ENCODE data around the gene SLC51B. TPM values are rescaled to one million over a fixed set of nuclear protein-coding genes. Genes with fewer than 3 reads are reported as not detected.

Gene SLC51B
- total RNA-seq, 3 donors from 2014 or later (not counting 1 experiment from before 2014, with no cell fraction given): not detected

DNA sequence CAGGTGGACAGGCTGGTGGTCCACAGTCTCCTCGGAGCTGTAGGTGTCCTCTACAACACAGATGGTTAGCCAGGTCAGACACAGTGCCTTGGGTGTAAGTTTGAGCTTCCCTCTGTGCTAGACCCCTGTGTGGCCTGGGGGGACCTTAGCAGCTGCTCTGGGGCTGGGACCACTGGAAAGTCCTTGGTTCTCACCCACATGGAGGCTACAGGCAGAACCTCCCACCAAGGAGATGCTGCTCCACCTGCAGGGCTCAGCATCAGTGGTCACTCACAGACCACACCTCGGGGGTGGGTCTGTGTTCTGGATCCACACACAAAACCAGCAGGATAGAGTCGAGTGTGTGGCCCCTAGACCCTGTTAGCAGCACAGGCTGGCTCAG, 14.2 kb downstream of the SLC51B start:
- Histone ChIP-seq H3K4me1 (ENCODE audit: control insufficient read depth, insufficient read depth, low read length) (no peaks in the 10 kb centered on the region), H3K36me3 (ENCODE audit: control insufficient read depth, insufficient read depth, low read length) (no peaks in the 10 kb centered on the region), H3K27ac (ENCODE audit: low read length) (no peak overlapping the region), H3K4me3 (ENCODE audit: low read length) (no peak overlapping the region), H3K9me3 (ENCODE audit: control insufficient read depth, insufficient read depth, low read length) (no peaks in the 10 kb centered on the region), H3K27me3 (ENCODE audit: control insufficient read depth, insufficient read depth, low read length) (no peaks in the 10 kb centered on the region)
- Mint-ChIP-seq H3K4me3 (no peak overlapping the region), H3K27me3 (ENCODE audit: low read depth in 2 of 2) (peaks cover 3 to 10% of the 10 kb centered on the region in 2 donors), H3K27ac (no peak overlapping the region), H3K4me1 (no peaks in the 10 kb centered on the region), H3K36me3 (no peaks in the 10 kb centered on the region), H3K9me3 (no peaks in the 10 kb centered on the region)
- 76% methylated on average over 3 of the region's 3 CpGs for WGBS (ENCODE audit: insufficient coverage)
- ATAC-seq (no peak), DNase-seq (no peak)
- intact Hi-C loops (cut with micrococcal nuclease): no loop called here
- TF ChIP-seq CTCF (IDR thresholded peaks at IDR 0.05): no peak

GRCh38 chr15:65059931-65060596, 14.9 kb downstream of the SLC51B start:
- H3K4me1 Mint-ChIP-seq: no peaks in the 10 kb centered on the region

DNA sequence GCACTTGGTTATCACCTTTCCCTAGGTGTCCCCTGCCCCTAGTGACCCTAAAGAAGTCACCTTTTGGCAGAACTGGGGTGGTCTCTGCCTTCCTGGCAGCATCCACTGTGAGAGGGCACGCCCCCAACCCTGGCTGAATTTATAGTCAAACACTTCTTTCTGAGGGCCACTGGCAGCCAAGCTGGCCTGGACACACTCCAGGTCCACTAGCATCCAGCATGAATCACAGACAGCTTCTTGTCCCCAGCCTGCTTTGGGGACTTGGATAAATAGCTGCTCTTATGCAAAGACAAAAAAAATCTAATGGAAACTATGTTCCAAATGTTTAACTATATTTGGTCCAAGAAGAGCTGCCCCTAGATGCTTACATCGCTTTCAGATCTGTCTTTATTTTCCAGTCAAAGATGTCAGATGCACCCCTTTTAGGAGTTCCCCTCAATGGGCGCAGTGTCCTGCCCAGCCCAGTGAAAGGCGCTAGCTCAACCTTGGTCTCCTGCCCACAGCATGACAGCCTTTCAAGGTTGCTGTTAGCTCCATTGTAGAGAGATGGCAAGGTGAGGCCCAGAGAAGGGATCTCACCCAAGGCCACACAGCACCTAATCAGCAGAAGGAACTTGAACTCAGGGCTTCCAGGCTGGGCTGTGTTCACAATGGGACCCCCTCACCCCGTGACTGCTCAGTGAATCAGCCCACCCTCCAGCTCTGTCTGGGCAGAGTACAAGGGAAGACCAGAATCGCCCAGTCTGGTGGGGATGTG, 15.6 kb downstream of the SLC51B start:
- Mint-ChIP-seq H3K27me3 (ENCODE audit: low read depth in 2 of 2) (peaks cover 10 to 21% of the 10 kb centered on the region in 2 donors), H3K9me3 (no peaks in the 10 kb centered on the region), H3K4me3 (no peak overlapping the region), H3K4me1 (no peaks in the 10 kb centered on the region), H3K27ac (no peak overlapping the region), H3K36me3 (no peaks in the 10 kb centered on the region)
- WGBS (ENCODE audit: insufficient coverage): 93% methylated on average over 6 of the region's 6 CpGs
- H3K9me3 ChIP-seq (ENCODE audit: control insufficient read depth, insufficient read depth, low read length): no peaks in the 10 kb centered on the region
- no peak overlapping the region for H3K27ac ChIP-seq (ENCODE audit: low read length)
- no peak overlapping the region for H3K4me3 ChIP-seq (ENCODE audit: low read length)
- DNase-seq (no peak), ATAC-seq (no peak)
- no peaks in the 10 kb centered on the region for H3K4me1 ChIP-seq (ENCODE audit: control insufficient read depth, insufficient read depth, low read length)
- no peak for TF ChIP-seq CTCF (IDR thresholded peaks at IDR 0.05)
- H3K27me3 ChIP-seq (ENCODE audit: control insufficient read depth, insufficient read depth, low read length): peaks cover 2% of the 10 kb centered on the region
- intact Hi-C loops (cut with micrococcal nuclease): no loop called here
- H3K36me3 ChIP-seq (ENCODE audit: control insufficient read depth, insufficient read depth, low read length): no peaks in the 10 kb centered on the region

More at GRCh38 chr15:65059931-65060596, 14.9 kb downstream of the SLC51B start:
- no peak overlapping the region for H3K4me3 ChIP-seq (ENCODE audit: low read length)
- 81% methylated on average over 4 of the region's 4 CpGs for WGBS (ENCODE audit: insufficient coverage)
- DNase-seq (no peak), ATAC-seq (no peak)
- H3K36me3 ChIP-seq (ENCODE audit: control insufficient read depth, insufficient read depth, low read length): no peaks in the 10 kb centered on the region
- no peak overlapping the region for H3K4me3 Mint-ChIP-seq
- no peaks in the 10 kb centered on the region for H3K27me3 ChIP-seq (ENCODE audit: control insufficient read depth, insufficient read depth, low read length)
- peaks cover 3 to 13% of the 10 kb centered on the region in 2 donors for H3K27me3 Mint-ChIP-seq (ENCODE audit: low read depth in 2 of 2)
- intact Hi-C loops (cut with micrococcal nuclease): no loop called here
- no peaks in the 10 kb centered on the region for H3K9me3 Mint-ChIP-seq
- no peak overlapping the region for H3K27ac Mint-ChIP-seq
- no peak for TF ChIP-seq CTCF (IDR thresholded peaks at IDR 0.05)
- H3K36me3 Mint-ChIP-seq: no peaks in the 10 kb centered on the region
- no peaks in the 10 kb centered on the region for H3K9me3 ChIP-seq (ENCODE audit: control insufficient read depth, insufficient read depth, low read length)
- no peak overlapping the region for H3K27ac ChIP-seq (ENCODE audit: low read length)
- H3K4me1 ChIP-seq (ENCODE audit: control insufficient read depth, insufficient read depth, low read length): no peaks in the 10 kb centered on the region

Measured in natural killer cell (primary cell).